DND-41 (cell line): ENCODE data around the gene BBS5.

ENCODE experiments used
- ATAC-seq: fragments of 200-7000 bp; cut with Tn5 transposase; 3 replicates; pipeline ENCODE4 v1.9.1; 2021; ENCODE audit warnings: low read depth; ENCODE audit not compliant: insufficient read depth
- DNase-seq: peaks from one replicate; pipeline ENCODE4 v3.0.0-alpha.2; 2020
- H2AFZ ChIP-seq: 2 replicates; pipeline ENCODE4 v1.6.0; 2012; ENCODE audit warnings: low read depth, low read length
- H3K27ac ChIP-seq: 2 replicates; pipeline ENCODE4 v1.5.1; 2012; ENCODE audit warnings: low read length, inconsistent platforms
- H3K27me3 ChIP-seq: fragments of 200-600 bp; sonication (generic); 2 replicates; pipeline ENCODE4 v1.6.0; 2012; ENCODE audit warnings: low read length, mild to moderate bottlenecking, inconsistent platforms; ENCODE audit not compliant: insufficient read depth, poor library complexity
- H3K36me3 ChIP-seq: 2 replicates; pipeline ENCODE4 v1.5.1; 2012; ENCODE audit warnings: low read length, inconsistent platforms; ENCODE audit not compliant: insufficient read depth
- H3K4me1 ChIP-seq: 2 replicates; pipeline ENCODE4 v1.5.1; 2012; ENCODE audit warnings: mild to moderate bottlenecking, low read length; ENCODE audit not compliant: insufficient read depth
- H3K4me2 ChIP-seq: 2 replicates; pipeline ENCODE4 v1.6.0; 2012; ENCODE audit warnings: mild to moderate bottlenecking, moderate library complexity, low read length, inconsistent platforms; ENCODE audit not compliant: insufficient read depth
- H3K4me3 ChIP-seq, 2 experiments: fragments of 200-600 bp in 1 of 2; shearing (Covaris generic) in 1 of 2; 2 replicates each; pipeline ENCODE4 v1.5.1; 2012 to 2016; ENCODE audit warnings: inconsistent platforms in 2 of 2, low read length in 2 of 2, mild to moderate bottlenecking in 2 of 2, low read depth in 1 of 2, moderate library complexity in 1 of 2
- H3K79me2 ChIP-seq: 2 replicates; pipeline ENCODE4 v1.6.0; 2012; ENCODE audit warnings: low read length, inconsistent platforms; ENCODE audit not compliant: insufficient read depth
- H3K9ac ChIP-seq: 2 replicates; pipeline ENCODE4 v1.6.0; 2012; ENCODE audit warnings: low read depth, mild to moderate bottlenecking, inconsistent platforms, low read length, moderate library complexity
- H3K9me3 ChIP-seq: 2 replicates; pipeline ENCODE4 v1.5.1; 2012; ENCODE audit warnings: low read length, moderate library complexity, mild to moderate bottlenecking, inconsistent platforms; ENCODE audit not compliant: insufficient read depth, severe bottlenecking
- H4K20me1 ChIP-seq: 2 replicates; pipeline ENCODE4 v1.6.0; 2012; ENCODE audit warnings: low read length; ENCODE audit not compliant: insufficient read depth
- CTCF ChIP-seq: IDR thresholded peaks from 2 replicates; pipeline ENCODE4 v1.5.1; 2012; ENCODE audit warnings: borderline replicate concordance, low read length, moderate library complexity, mild to moderate bottlenecking; ENCODE audit not compliant: poor library complexity, severe bottlenecking; ENCODE audit errors: extremely low read depth
- EZH2 ChIP-seq: IDR thresholded peaks from 3 replicates; pipeline ENCODE4 v1.6.1; 2012; ENCODE audit warnings: borderline replicate concordance, low read depth, mild to moderate bottlenecking, moderate library complexity, low read length, inconsistent platforms; ENCODE audit not compliant: severe bottlenecking

BBS5 gene

DNA sequence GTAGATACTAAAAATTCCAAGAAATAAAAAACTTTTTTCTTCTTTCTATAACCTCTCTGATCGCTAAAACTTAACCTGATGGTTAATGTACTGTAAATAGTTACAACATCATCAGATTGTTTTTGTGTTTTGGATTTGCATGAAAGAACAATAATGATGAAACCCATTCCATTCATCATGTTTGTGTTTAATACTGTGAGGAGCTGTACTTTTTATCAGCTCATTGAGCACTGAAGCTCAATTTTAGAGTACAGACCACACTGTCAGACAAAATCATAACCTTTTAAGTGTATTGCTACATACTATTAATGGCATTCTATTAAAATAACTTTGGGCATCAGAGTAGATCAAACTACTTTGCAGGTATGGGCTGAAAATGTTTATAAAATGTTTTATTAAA is 14.8 kb upstream of the BBS5 start:
- H3K36me3 ChIP-seq: no peaks in the 10 kb centered on the region
- ATAC-seq (peak; percentile 56; the same call in 2 of the 3 replicates), DNase-seq (no peak)
- H3K4me1 ChIP-seq: no peaks in the 10 kb centered on the region
- no peaks in the 10 kb centered on the region for H3K27me3 ChIP-seq
- H2AFZ ChIP-seq: no peak overlapping the region
- H3K4me3 ChIP-seq: no peak overlapping the region
- H3K9me3 ChIP-seq: no peaks in the 10 kb centered on the region
- H4K20me1 ChIP-seq: no peaks in the 10 kb centered on the region
- no peak for TF ChIP-seq EZH2
- no peaks in the 10 kb centered on the region for H3K79me2 ChIP-seq
- H3K27ac ChIP-seq: no peak overlapping the region
- H3K9ac ChIP-seq: no peak overlapping the region
- H3K4me2 ChIP-seq: no peak overlapping the region

GRCh38 chr2:169464882-169465281 is 14.4 kb upstream of the BBS5 start:
- Histone ChIP-seq H3K27me3 (no peaks in the 10 kb centered on the region), H3K4me2 (no peak overlapping the region), H3K4me3 (no peak overlapping the region), H3K36me3 (no peaks in the 10 kb centered on the region), H2AFZ (no peak overlapping the region), H3K79me2 (no peaks in the 10 kb centered on the region), H3K9ac (no peak overlapping the region), H3K9me3 (no peaks in the 10 kb centered on the region), H3K4me1 (no peaks in the 10 kb centered on the region), H3K27ac (no peak overlapping the region), H4K20me1 (no peaks in the 10 kb centered on the region)
- TF ChIP-seq EZH2 (no peak), CTCF (no peak)
- no peak for DNase-seq
- peak; percentile 62 for ATAC-seq

GRCh38 chr2:169468841-169469240 is 10.5 kb upstream of the BBS5 start:
- DNase-seq: no peak
- no peak overlapping the region for H2AFZ ChIP-seq
- H3K79me2 ChIP-seq: no peaks in the 10 kb centered on the region
- no peaks in the 10 kb centered on the region for H3K27me3 ChIP-seq
- H4K20me1 ChIP-seq: no peaks in the 10 kb centered on the region
- H3K4me1 ChIP-seq: no peaks in the 10 kb centered on the region
- H3K4me2 ChIP-seq: no peak overlapping the region
- H3K36me3 ChIP-seq: no peaks in the 10 kb centered on the region
- no peak overlapping the region for H3K9ac ChIP-seq
- ATAC-seq: peak; percentile 39; the same call in 2 of the 3 replicates
- TF ChIP-seq EZH2: no peak
- TF ChIP-seq CTCF: no peak
- H3K4me3 ChIP-seq: no peak overlapping the region
- H3K9me3 ChIP-seq: no peaks in the 10 kb centered on the region
- H3K27ac ChIP-seq: no peak overlapping the region

DNA sequence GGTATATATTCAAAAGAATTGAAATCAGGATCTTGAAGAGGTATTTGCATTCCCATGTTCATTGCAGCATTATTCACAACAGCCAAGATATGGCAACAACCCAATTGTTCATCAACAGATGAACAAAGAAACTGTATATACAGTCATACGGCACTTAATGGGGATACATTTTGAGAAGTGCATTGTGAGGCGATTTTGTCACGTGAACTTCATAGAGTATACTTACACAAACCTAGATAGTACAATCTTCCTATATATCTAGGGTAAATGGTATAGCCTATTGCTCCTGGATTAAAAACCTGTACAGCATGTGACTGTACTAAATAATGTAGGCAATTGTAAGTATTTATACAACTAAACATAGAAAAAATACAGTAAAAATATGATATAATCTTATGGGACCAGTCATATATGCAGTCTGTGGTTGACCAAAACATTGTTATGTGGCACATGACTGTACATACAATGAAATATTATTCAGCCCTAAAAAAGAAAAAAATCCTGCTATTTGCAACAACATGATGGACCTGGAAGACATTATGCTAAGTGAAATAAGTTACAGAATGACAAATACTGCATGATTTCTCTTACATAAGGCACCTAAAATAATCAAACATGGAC is 9.2 kb upstream of the BBS5 start:
- H3K9me3 ChIP-seq: no peaks in the 10 kb centered on the region
- no peak overlapping the region for H3K4me2 ChIP-seq
- TF ChIP-seq EZH2: no peak
- TF ChIP-seq CTCF: no peak
- no peaks in the 10 kb centered on the region for H3K79me2 ChIP-seq
- H3K36me3 ChIP-seq: no peaks in the 10 kb centered on the region
- ATAC-seq: no peak
- H3K9ac ChIP-seq: no peak overlapping the region
- DNase-seq: no peak
- H3K4me3 ChIP-seq: no peak overlapping the region
- H3K4me1 ChIP-seq: no peaks in the 10 kb centered on the region
- H3K27ac ChIP-seq: no peak overlapping the region
- H4K20me1 ChIP-seq: no peaks in the 10 kb centered on the region
- no peaks in the 10 kb centered on the region for H3K27me3 ChIP-seq
- H2AFZ ChIP-seq: no peak overlapping the region
